H7 (cell line): Measurements from ENCODE around the gene CYP27A1. TPM values are rescaled to one million over a fixed set of nuclear protein-coding genes. Genes with fewer than 3 reads are reported as not detected.
"Not testable (repeated sequence)": the region's sequence is repeated elsewhere in the genome, so short reads cannot be mapped to it uniquely, and the experiment has no call there.

Experiments
- DNase-seq: peaks from one replicate; pipeline ENCODE4 v3.0.0; 2012
- H3K27me3 ChIP-seq: 2 replicates; pipeline ENCODE4 v1.6.0; 2011; ENCODE audit warnings: mild to moderate bottlenecking, low read length; ENCODE audit not compliant: control insufficient read depth, insufficient read depth
- H3K36me3 ChIP-seq: replicated peaks from 2 replicates; pipeline ENCODE4 v1.5.1; 2011; ENCODE audit warnings: low read length; ENCODE audit not compliant: control insufficient read depth, insufficient read depth
- H3K4me3 ChIP-seq: 2 replicates; pipeline ENCODE4 v1.5.1; 2011; ENCODE audit warnings: low read depth, mild to moderate bottlenecking, control low read depth, low read length, moderate library complexity; ENCODE audit not compliant: insufficient read depth
- total RNA-seq: library from RNA; depleted of rRNA; stranded (reverse); fragments of >200 nt; shearing (Covaris generic); gene quantifications from 2 replicates; pipeline ENCODE4 v1.2.3, GENCODE V29; 2014

CYP27A1 gene
- total RNA-seq, 1 experiment from 2014 or later: 14.3 TPM

GRCh38 chr2:218826791-218827190 lies 44.8 kb downstream of the CYP27A1 start:
- DNase-seq: no peak
- Histone ChIP-seq H3K27me3 (no peaks in the 10 kb centered on the region; the same call in 1 of the 2 replicates), H3K4me3 (no peak overlapping the region), H3K36me3 (no peaks in the 10 kb centered on the region)

DNA sequence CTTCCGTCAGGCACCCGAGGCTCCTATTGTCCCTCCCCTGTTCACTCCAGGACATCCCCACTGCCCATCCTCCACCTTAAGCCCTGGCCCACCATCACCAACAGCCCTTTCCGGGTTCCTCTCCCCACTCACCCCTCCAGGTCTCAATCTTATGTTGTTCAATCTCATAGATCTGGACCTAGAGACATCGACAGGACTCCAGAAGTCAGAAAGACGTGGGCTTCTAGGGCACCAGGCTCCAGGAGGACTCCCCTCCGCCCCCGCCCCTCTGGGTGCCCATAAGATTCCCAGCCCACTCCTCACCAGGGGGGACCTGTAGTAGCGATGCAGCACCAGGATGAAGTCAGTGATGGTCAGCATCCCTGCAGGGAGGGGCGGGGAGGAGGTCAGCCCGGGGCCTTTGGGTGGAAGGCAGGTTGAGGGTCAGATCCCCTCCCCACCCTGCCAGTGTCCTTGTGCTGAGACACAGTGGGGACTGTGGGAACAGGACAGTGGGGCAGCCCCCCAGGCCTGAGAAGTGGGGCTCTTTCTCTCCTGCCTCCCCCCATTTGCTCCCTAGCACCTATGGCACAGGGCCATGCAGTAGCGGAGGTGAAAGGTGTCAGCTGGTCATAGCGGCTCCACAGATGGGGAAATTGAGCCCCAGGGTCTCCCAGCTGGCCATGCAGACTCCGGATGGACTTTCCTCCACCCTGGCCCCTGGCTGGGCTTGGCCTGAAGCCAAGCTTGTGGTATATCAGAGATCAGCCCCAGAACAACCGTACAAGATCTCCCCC lies 45.9 kb downstream of the CYP27A1 start:
- H3K4me3 ChIP-seq: no peak overlapping the region
- DNase-seq: no peak
- H3K36me3 ChIP-seq: no peaks in the 10 kb centered on the region
- no peaks in the 10 kb centered on the region; the same call in 1 of the 2 replicates for H3K27me3 ChIP-seq

GRCh38 chr2:218828477-218828778 lies 46.5 kb downstream of the CYP27A1 start:
- Histone ChIP-seq H3K36me3 (no peaks in the 10 kb centered on the region), H3K4me3 (no peak overlapping the region), H3K27me3 (no peaks in the 10 kb centered on the region; the same call in 1 of the 2 replicates)
- no peak for DNase-seq

DNA sequence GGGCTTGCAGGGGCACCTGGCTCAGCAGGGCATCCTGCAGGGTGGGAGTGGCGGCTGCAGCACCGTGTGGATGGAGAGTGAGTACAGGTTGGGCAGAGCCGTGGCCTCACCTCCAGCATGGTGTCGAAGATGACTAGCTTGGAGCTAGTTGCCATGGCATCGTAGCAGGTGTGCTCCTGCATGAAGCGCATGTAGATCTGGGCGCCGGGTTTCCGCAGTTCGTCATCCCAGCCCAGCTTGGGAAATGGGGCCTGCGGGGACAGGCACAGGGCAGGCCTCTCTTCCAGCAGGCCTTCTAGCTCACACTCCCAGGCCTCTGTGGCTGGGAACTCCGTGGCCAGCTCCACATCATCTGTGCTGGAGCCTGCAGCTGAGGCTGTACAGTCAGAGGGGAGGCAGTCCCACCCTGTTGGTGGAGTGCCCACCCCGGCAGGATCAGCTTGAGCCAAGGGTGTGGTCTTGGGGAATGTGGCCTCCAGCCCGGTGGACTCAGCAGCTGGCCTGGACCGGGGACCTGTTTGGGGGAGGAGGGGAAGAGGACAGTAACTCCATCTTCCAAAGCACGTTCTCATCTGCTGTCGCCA lies 48.0 kb downstream of the CYP27A1 start:
- no peak for DNase-seq
- no peaks in the 10 kb centered on the region for H3K36me3 ChIP-seq
- H3K4me3 ChIP-seq: no peak overlapping the region
- no peaks in the 10 kb centered on the region for H3K27me3 ChIP-seq

DNA sequence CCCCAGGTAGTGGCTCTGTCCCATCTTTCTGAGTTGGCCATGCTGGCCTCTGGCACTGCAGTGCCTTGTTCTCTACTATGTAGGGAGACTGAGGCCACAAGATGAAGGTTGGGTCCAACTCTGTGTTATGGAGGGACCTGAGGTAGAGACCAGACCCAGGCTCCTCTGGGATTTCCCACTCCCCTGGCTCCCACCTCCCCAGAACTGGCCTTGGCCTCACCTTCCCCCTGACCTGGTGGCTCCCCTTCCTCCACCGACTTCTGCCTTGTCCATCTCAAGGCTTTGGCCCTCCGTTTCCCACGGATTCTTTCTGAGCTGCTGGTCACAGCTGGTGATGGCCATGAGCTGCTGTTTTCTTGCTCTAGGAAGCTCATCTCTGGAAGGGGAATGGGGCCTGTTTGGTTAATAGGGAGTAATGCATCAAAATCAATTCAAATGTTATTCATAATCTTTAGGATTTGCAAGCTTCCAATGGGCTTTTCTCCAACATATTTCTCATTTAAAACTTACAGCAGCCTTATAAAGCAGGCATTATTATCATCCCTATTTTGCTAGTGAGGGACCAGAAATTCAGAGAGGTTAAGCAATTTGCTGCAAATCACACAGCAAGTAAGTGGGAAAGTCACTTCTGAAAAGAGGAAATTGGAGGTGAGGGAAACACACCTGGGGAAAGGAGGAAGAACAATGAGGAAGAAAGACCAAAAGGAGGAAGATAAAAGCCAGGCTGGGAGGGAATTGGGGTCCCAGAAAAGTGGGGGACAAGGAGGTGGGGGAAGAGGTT lies 48.8 kb downstream of the CYP27A1 start:
- Histone ChIP-seq H3K27me3 (no peaks in the 10 kb centered on the region), H3K36me3 (no peaks in the 10 kb centered on the region), H3K4me3 (no peak overlapping the region)
- no peak for DNase-seq

GRCh38 chr2:218831378-218831990 lies 49.5 kb downstream of the CYP27A1 start, which contains the start of gene PRKAG3:
Gene PRKAG3 (minus strand): TSS chr2:218831803.
- no peak for DNase-seq
- Histone ChIP-seq H3K36me3 (no peaks in the 10 kb centered on the region), H3K27me3 (no peaks in the 10 kb centered on the region), H3K4me3 (no peak within 1 kb of the TSS)

- no peak overlapping the region for H3K4me3 ChIP-seq
- H3K36me3 ChIP-seq: no peaks in the 10 kb centered on the region
- H3K27me3 ChIP-seq: no peaks in the 10 kb centered on the region
- no peak for DNase-seq
These were observed 50.1 kb downstream of the CYP27A1 start for GRCh38 chr2:218832081-218832480.

- H3K36me3 ChIP-seq: no peaks in the 10 kb centered on the region
- H3K27me3 ChIP-seq: no peaks in the 10 kb centered on the region
- no peak for DNase-seq
- no peak overlapping the region for H3K4me3 ChIP-seq
These were observed 50.6 kb downstream of the CYP27A1 start for GRCh38 chr2:218832520-218832919.

GRCh38 chr2:218833023-218833609 lies 51.2 kb downstream of the CYP27A1 start:
- Histone ChIP-seq H3K4me3 (no peak overlapping the region), H3K27me3 (no peaks in the 10 kb centered on the region), H3K36me3 (no peaks in the 10 kb centered on the region)
- no peak for DNase-seq

DNA sequence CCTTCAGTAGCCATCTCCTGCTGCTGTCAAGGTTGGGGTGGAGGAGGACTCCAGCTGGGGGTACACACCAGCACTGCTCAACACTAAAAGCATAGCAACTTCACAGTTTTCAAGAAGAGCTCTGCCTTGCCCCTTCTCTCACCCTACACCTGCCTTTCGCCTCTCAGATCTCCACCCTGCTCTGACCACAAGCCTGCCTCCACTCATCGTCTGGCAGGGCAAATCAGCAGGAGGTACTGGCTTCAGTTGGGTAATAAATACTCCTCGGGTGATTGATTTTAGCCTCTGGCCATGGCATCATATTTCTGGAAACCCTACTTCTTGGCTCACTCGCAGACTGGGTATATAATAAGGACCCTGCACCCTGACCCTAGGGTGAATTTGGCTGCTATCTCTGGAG lies 52.7 kb downstream of the CYP27A1 start:
- no peaks in the 10 kb centered on the region for H3K36me3 ChIP-seq
- no peak for DNase-seq
- H3K4me3 ChIP-seq: no peak overlapping the region
- no peaks in the 10 kb centered on the region for H3K27me3 ChIP-seq

DNA sequence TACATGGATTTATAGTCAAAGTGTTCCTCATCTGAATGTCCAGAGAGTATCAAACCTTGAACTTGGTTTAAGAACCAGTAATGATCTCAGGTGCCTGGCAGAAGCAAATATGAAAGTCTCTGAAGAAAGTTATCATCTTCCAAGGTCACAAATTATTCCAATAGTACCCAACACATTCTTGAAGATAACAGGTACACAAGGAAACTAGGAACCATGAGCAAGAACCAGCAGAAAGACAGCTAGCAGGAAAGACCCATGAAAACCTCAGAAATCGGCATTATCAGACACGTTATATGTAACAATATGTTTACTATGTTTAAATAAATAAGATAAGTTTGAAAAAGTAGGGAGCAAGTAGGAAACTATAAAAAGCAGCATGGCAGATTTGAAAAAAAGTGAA lies 55.5 kb downstream of the CYP27A1 start:
- Histone ChIP-seq H3K27me3 (no peaks in the 10 kb centered on the region), H3K4me3 (no peak overlapping the region), H3K36me3 (no peaks in the 10 kb centered on the region)
- no peak for DNase-seq

GRCh38 chr2:218839430-218839829 lies 57.5 kb downstream of the CYP27A1 start:
- H3K4me3 ChIP-seq: no peak overlapping the region
- no peaks in the 10 kb centered on the region for H3K36me3 ChIP-seq
- no peak for DNase-seq
- no peaks in the 10 kb centered on the region for H3K27me3 ChIP-seq

GRCh38 chr2:218839888-218840287 lies 57.9 kb downstream of the CYP27A1 start:
- DNase-seq: no peak
- no peaks in the 10 kb centered on the region for H3K27me3 ChIP-seq
- no peaks in the 10 kb centered on the region for H3K36me3 ChIP-seq
- no peak overlapping the region for H3K4me3 ChIP-seq

- not testable (repeated sequence) for DNase-seq, H3K4me3 ChIP-seq
These were observed 62.4 kb downstream of the CYP27A1 start for GRCh38 chr2:218844334-218844733.

More at GRCh38 chr2:218844334-218844733, 62.4 kb downstream of the CYP27A1 start:
- not testable (repeated sequence) for H3K27me3 ChIP-seq, H3K36me3 ChIP-seq
